HUES48 (cell line): ENCODE results near the gene TNFSF12.

Experiments used
- H3K27ac ChIP-seq: one replicate; pipeline ENCODE4 v1.7.0; 2013; ENCODE audit warnings: low read depth, low read length, inconsistent platforms
- H3K27me3 ChIP-seq: 2 replicates; pipeline ENCODE4 v1.6.1; 2013; ENCODE audit warnings: mild to moderate bottlenecking, low read length; ENCODE audit not compliant: control insufficient read depth, insufficient read depth
- H3K36me3 ChIP-seq: 2 replicates; pipeline ENCODE4 v1.6.1; 2013; ENCODE audit warnings: low read length; ENCODE audit not compliant: control insufficient read depth, insufficient read depth
- H3K4me1 ChIP-seq: 2 replicates; pipeline ENCODE4 v1.6.1; 2013; ENCODE audit warnings: mild to moderate bottlenecking, low read length; ENCODE audit not compliant: control insufficient read depth, insufficient read depth
- H3K4me3 ChIP-seq: 2 replicates; pipeline ENCODE4 v1.5.1; 2013; ENCODE audit warnings: mild to moderate bottlenecking, low read depth, low read length
- H3K9ac ChIP-seq: 2 replicates; pipeline ENCODE4 v1.6.1; 2013; ENCODE audit warnings: mild to moderate bottlenecking, low read depth, low read length, moderate library complexity
- H3K9me3 ChIP-seq: 2 replicates; pipeline ENCODE4 v1.6.1; 2013; ENCODE audit warnings: low read length; ENCODE audit not compliant: control insufficient read depth, insufficient read depth

The TNFSF12 gene

GRCh38 chr17:7548585-7549400 is at the start of gene TNFSF12:
TSS of gene TNFSF12 (plus strand) at chr17:7549058. CDS start at chr17:7549154, 96 bp downstream.
- H3K4me3 ChIP-seq, result peak within 1 kb of the TSS; percentile 78
- H3K9me3 ChIP-seq, result no peaks in the 10 kb centered on the region
- peak within 1 kb of the TSS; percentile 59 for H3K9ac ChIP-seq
- H3K27me3 ChIP-seq, result peaks cover 3% of the 10 kb centered on the region; the same call in 1 of the 2 replicates
- no peaks in the 10 kb centered on the region for H3K36me3 ChIP-seq
- H3K4me1 ChIP-seq, result 0 out of 2 replicates have a peak, but pooled peaks cover 4% of the 10 kb centered on the region
- H3K27ac ChIP-seq, result no peak within 1 kb of the TSS

GRCh38 chr17:7499161-7499560 is 49.7 kb upstream of the TNFSF12 start:
- no peak overlapping the region for H3K4me3 ChIP-seq
- H3K9ac ChIP-seq, result no peak overlapping the region
- H3K27ac ChIP-seq, result no peak overlapping the region
- H3K27me3 ChIP-seq, result no peaks in the 10 kb centered on the region
- H3K9me3 ChIP-seq, result no peaks in the 10 kb centered on the region
- H3K36me3 ChIP-seq, result peaks cover 88% of the 10 kb centered on the region
- no peaks in the 10 kb centered on the region for H3K4me1 ChIP-seq

- Histone ChIP-seq H3K4me3 (no peak overlapping the region), H3K27me3 (no peaks in the 10 kb centered on the region), H3K4me1 (no peaks in the 10 kb centered on the region), H3K9ac (no peak overlapping the region), H3K27ac (no peak overlapping the region), H3K36me3 (peaks cover 95% of the 10 kb centered on the region), H3K9me3 (no peaks in the 10 kb centered on the region)
Observed at GRCh38 chr17:7501729-7502128, 47.1 kb upstream of the TNFSF12 start.

- H3K36me3 ChIP-seq, result peaks cover 94% of the 10 kb centered on the region
- no peak overlapping the region for H3K9ac ChIP-seq
Observed at GRCh38 chr17:7502171-7502847, 46.5 kb upstream of the TNFSF12 start.

GRCh38 chr17:7502987-7503386 is 45.9 kb upstream of the TNFSF12 start:
- Histone ChIP-seq H3K9ac (no peak overlapping the region), H3K36me3 (peaks cover 94% of the 10 kb centered on the region), H3K4me3 (no peak overlapping the region)

More at GRCh38 chr17:7502171-7502847, 46.5 kb upstream of the TNFSF12 start:
- Histone ChIP-seq H3K4me3 (no peak overlapping the region), H3K9me3 (no peaks in the 10 kb centered on the region), H3K4me1 (no peaks in the 10 kb centered on the region), H3K27ac (no peak overlapping the region), H3K27me3 (no peaks in the 10 kb centered on the region)

GRCh38 chr17:7503521-7503920 is 45.3 kb upstream of the TNFSF12 start:
- no peaks in the 10 kb centered on the region for H3K4me1 ChIP-seq
- no peaks in the 10 kb centered on the region for H3K27me3 ChIP-seq
- no peak overlapping the region for H3K4me3 ChIP-seq
- no peak overlapping the region for H3K27ac ChIP-seq
- no peaks in the 10 kb centered on the region for H3K9me3 ChIP-seq
- peaks cover 94% of the 10 kb centered on the region for H3K36me3 ChIP-seq
- H3K9ac ChIP-seq, result no peak overlapping the region

More at GRCh38 chr17:7502987-7503386, 45.9 kb upstream of the TNFSF12 start:
- Histone ChIP-seq H3K27ac (no peak overlapping the region), H3K4me1 (no peaks in the 10 kb centered on the region), H3K9me3 (no peaks in the 10 kb centered on the region), H3K27me3 (no peaks in the 10 kb centered on the region)

GRCh38 chr17:7508145-7508544 is 40.7 kb upstream of the TNFSF12 start:
- H3K27ac ChIP-seq, result no peak overlapping the region

GRCh38 chr17:7508846-7509245 is 40.0 kb upstream of the TNFSF12 start:
- Histone ChIP-seq H3K27ac (no peak overlapping the region), H3K4me1 (no peaks in the 10 kb centered on the region), H3K36me3 (peaks cover 95% of the 10 kb centered on the region), H3K4me3 (no peak overlapping the region), H3K27me3 (no peaks in the 10 kb centered on the region), H3K9me3 (no peaks in the 10 kb centered on the region), H3K9ac (no peak overlapping the region)

More at GRCh38 chr17:7508145-7508544, 40.7 kb upstream of the TNFSF12 start:
- peaks cover 95% of the 10 kb centered on the region for H3K36me3 ChIP-seq
- H3K4me3 ChIP-seq, result no peak overlapping the region
- no peaks in the 10 kb centered on the region for H3K4me1 ChIP-seq
- no peaks in the 10 kb centered on the region for H3K9me3 ChIP-seq
- no peaks in the 10 kb centered on the region for H3K27me3 ChIP-seq
- no peak overlapping the region for H3K9ac ChIP-seq

- H3K36me3 ChIP-seq, result peaks cover 90% of the 10 kb centered on the region
- no peak overlapping the region for H3K27ac ChIP-seq
- no peak overlapping the region for H3K4me3 ChIP-seq
- no peaks in the 10 kb centered on the region for H3K9me3 ChIP-seq
- H3K4me1 ChIP-seq, result no peaks in the 10 kb centered on the region
- no peaks in the 10 kb centered on the region for H3K27me3 ChIP-seq
- no peak overlapping the region for H3K9ac ChIP-seq
Observed at GRCh38 chr17:7509937-7510336, 38.9 kb upstream of the TNFSF12 start.

- H3K27ac ChIP-seq, result no peak overlapping the region
- H3K36me3 ChIP-seq, result peaks cover 82% of the 10 kb centered on the region
Observed at GRCh38 chr17:7511108-7511507, 37.8 kb upstream of the TNFSF12 start.

GRCh38 chr17:7512105-7512504 is 36.8 kb upstream of the TNFSF12 start:
- no peaks in the 10 kb centered on the region for H3K27me3 ChIP-seq
- H3K36me3 ChIP-seq, result peaks cover 72% of the 10 kb centered on the region
- H3K4me1 ChIP-seq, result no peaks in the 10 kb centered on the region
- no peaks in the 10 kb centered on the region for H3K9me3 ChIP-seq
- no peak overlapping the region for H3K9ac ChIP-seq
- no peak overlapping the region for H3K27ac ChIP-seq
- no peak overlapping the region for H3K4me3 ChIP-seq

More at GRCh38 chr17:7511108-7511507, 37.8 kb upstream of the TNFSF12 start:
- H3K27me3 ChIP-seq, result no peaks in the 10 kb centered on the region
- H3K4me3 ChIP-seq, result no peak overlapping the region
- H3K9me3 ChIP-seq, result no peaks in the 10 kb centered on the region
- no peak overlapping the region for H3K9ac ChIP-seq
- no peaks in the 10 kb centered on the region for H3K4me1 ChIP-seq
